Hippocampal formation (tissue), 2 donors: Measurements from ENCODE around the gene SERTAD4.
A peak's percentile ranks its signal among the peaks of the same experiment; 100 is the strongest.

ENCODE experiments used
- DNase-seq, 2 donors: peaks; one replicate each; lab custom pipeline; 2025; lab: John Stamatoyannopoulos, UW

Gene SERTAD4

GRCh38 chr1:210233216-210233494 lies 559 bp downstream of the SERTAD4 start:
- DNase-seq = peak in 1 of 2 donors; percentile 46

- DNase-seq = peak; percentile 50 to 63
Measured at GRCh38 chr1:210233495-210234328, 1.1 kb downstream of the SERTAD4 start.

GRCh38 chr1:210234329-210234757 lies 1.7 kb downstream of the SERTAD4 start:
- no peak for DNase-seq

GRCh38 chr1:210235363-210236053 lies 2.9 kb downstream of the SERTAD4 start:
- DNase-seq = no peak

GRCh38 chr1:210236386-210236839 lies 3.8 kb downstream of the SERTAD4 start:
- no peak for DNase-seq

GRCh38 chr1:210236840-210237409 lies 4.3 kb downstream of the SERTAD4 start:
- peak; percentile 51 to 52 for DNase-seq

- no peak for DNase-seq
Measured at GRCh38 chr1:210237479-210237878, 4.9 kb downstream of the SERTAD4 start.

GRCh38 chr1:210237981-210238380 lies 5.4 kb downstream of the SERTAD4 start:
- peak in 1 of 2 donors; percentile 7 for DNase-seq

- DNase-seq = peak; percentile 8 to 56
Measured at GRCh38 chr1:210239349-210240111, 6.9 kb downstream of the SERTAD4 start.

GRCh38 chr1:210241121-210241520 lies 8.5 kb downstream of the SERTAD4 start:
- no peak for DNase-seq

- DNase-seq = no peak
Measured at GRCh38 chr1:210244746-210245367, 12.3 kb downstream of the SERTAD4 start.

GRCh38 chr1:210246447-210246846 lies 13.9 kb downstream of the SERTAD4 start:
- DNase-seq = no peak

- no peak for DNase-seq
Measured at GRCh38 chr1:210248341-210248740, 15.7 kb downstream of the SERTAD4 start.

- peak; percentile 34 to 60 for DNase-seq
Measured at GRCh38 chr1:210250665-210250997, 18.0 kb downstream of the SERTAD4 start.

GRCh38 chr1:210250998-210251679 lies 18.5 kb downstream of the SERTAD4 start:
- peak; percentile 82 to 90 for DNase-seq

- no peak for DNase-seq
Measured at GRCh38 chr1:210251680-210252490, 19.3 kb downstream of the SERTAD4 start.

- DNase-seq = no peak
Measured at GRCh38 chr1:210252621-210253051, 20.0 kb downstream of the SERTAD4 start.

- no peak for DNase-seq
Measured at GRCh38 chr1:210254298-210254697, 21.7 kb downstream of the SERTAD4 start.

- peak in 1 of 2 donors; percentile 18 for DNase-seq
Measured at GRCh38 chr1:210257698-210258529, 25.3 kb downstream of the SERTAD4 start.
